Colonic mucosa (tissue), 4 donors: ENCODE measurements around the gene CTH. TPM values are rescaled to one million over a fixed set of nuclear protein-coding genes. Genes with fewer than 3 reads are reported as not detected.
"Not testable (repeated sequence)": the region's sequence is repeated elsewhere in the genome, so short reads cannot be mapped to it uniquely, and the experiment has no call there.

ENCODE experiments used
- DNase-seq: peaks from one replicate; pipeline ENCODE4 v3.0.0-alpha.2; 2020
- H3K27ac ChIP-seq: fragments of 200-600 bp; one replicate; pipeline ENCODE4 v1.8.0; 2021
- H3K27me3 ChIP-seq: fragments of 200-600 bp; one replicate; pipeline ENCODE4 v1.8.0; 2021
- H3K36me3 ChIP-seq: fragments of 200-600 bp; one replicate; pipeline ENCODE4 v1.8.0; 2021
- H3K4me1 ChIP-seq: fragments of 200-600 bp; one replicate; pipeline ENCODE4 v1.8.0; 2021; ENCODE audit warnings: mild to moderate bottlenecking
- H3K4me3 ChIP-seq: fragments of 200-600 bp; one replicate; pipeline ENCODE4 v1.8.0; 2021
- H3K9ac ChIP-seq, 2 donors: one replicate each; pipeline ENCODE4 v1.7.0; 2013; ENCODE audit warnings: control low read depth in 2 of 2, low read depth in 2 of 2, low read length in 2 of 2
- H3K9me3 ChIP-seq: fragments of 200-600 bp; one replicate; pipeline ENCODE4 v1.8.0; 2021
- CTCF ChIP-seq: fragments of 200-600 bp; IDR thresholded peaks from one replicate; pipeline ENCODE4 v1.8.0; 2022; ENCODE audit warnings: antibody characterized with exemption, mild to moderate bottlenecking
- intact Hi-C: fragments of 100-400 bp; cut with DNase I; formaldehyde crosslinking; loops from one replicate; pipeline ENCODE4 v1.14.1; 2022
- total RNA-seq, 2 donors: library from RNA; stranded (reverse); fragmentation: NEBNext Ultra II Directional in 1 of 2; extraction: Animal tissue kit (Norgen Biotek cat#: 25700) in 1 of 2; gene quantifications; one replicate each; pipeline ENCODE4 v1.2.1, GENCODE V29; 2021
- donor health status: healthy.
- donor health status: DM: no; HTN: no; CAD: no.
- donor health status: DM: no; HTN: no; CAD: no.

Gene CTH
- total RNA-seq, 2 donors from 2014 or later = 10.7 to 16.6 TPM

GRCh38 chr1:70372426-70372825, 38.6 kb upstream of the CTH start:
- intact Hi-C loops = no loop called here
- Histone ChIP-seq H3K36me3 (no peaks in the 10 kb centered on the region), H3K9ac (no peak overlapping the region), H3K9me3 (no peaks in the 10 kb centered on the region), H3K27me3 (no peaks in the 10 kb centered on the region), H3K4me3 (no peak overlapping the region), H3K27ac (no peak overlapping the region), H3K4me1 (peaks cover 2% of the 10 kb centered on the region)
- DNase-seq = no peak
- no peak for TF ChIP-seq CTCF

DNA sequence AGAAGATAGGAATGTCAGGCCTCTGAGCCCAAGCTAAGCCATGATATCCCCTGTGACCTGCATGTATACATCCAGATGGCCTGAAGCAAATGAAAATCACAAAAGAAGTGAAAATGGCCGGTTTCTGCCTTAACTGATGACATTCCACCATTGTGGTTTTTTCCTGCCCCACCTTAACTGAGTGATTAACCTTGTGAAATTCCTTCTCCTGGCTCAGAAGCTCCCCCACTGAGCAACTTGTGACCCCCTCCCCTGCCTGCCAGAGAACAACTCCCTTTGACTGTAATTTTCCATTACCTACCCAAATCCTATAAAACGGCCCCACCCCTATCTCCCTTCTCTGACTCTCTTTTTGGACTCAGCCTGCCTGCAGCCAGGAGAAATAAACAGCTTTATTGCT, 37.5 kb upstream of the CTH start:
- H3K9me3 ChIP-seq, intact Hi-C loops, DNase-seq, H3K4me3 ChIP-seq, H3K9ac ChIP-seq, H3K27me3 ChIP-seq, H3K27ac ChIP-seq, H3K36me3 ChIP-seq, H3K4me1 ChIP-seq: not testable (repeated sequence)

- Histone ChIP-seq H3K9ac (no peak overlapping the region), H3K36me3 (no peaks in the 10 kb centered on the region), H3K4me3 (no peak overlapping the region), H3K9me3 (no peaks in the 10 kb centered on the region), H3K4me1 (no peaks in the 10 kb centered on the region), H3K27ac (no peak overlapping the region), H3K27me3 (no peaks in the 10 kb centered on the region)
- no peak for DNase-seq
- intact Hi-C loops = no loop called here
- no peak for TF ChIP-seq CTCF
These were observed 34.9 kb upstream of the CTH start for GRCh38 chr1:70376196-70376595.

- Histone ChIP-seq H3K4me3 (no peak overlapping the region), H3K9ac (no peak overlapping the region), H3K27me3 (no peaks in the 10 kb centered on the region), H3K9me3 (no peaks in the 10 kb centered on the region), H3K36me3 (no peaks in the 10 kb centered on the region), H3K27ac (no peak overlapping the region), H3K4me1 (no peaks in the 10 kb centered on the region)
- TF ChIP-seq CTCF = no peak
- intact Hi-C loops = no loop called here
- no peak for DNase-seq
These were observed 28.4 kb upstream of the CTH start for GRCh38 chr1:70382682-70383081.

- H3K9ac ChIP-seq = no peak overlapping the region
- no peak for DNase-seq
- no peaks in the 10 kb centered on the region for H3K27me3 ChIP-seq
- intact Hi-C loops = no loop called here
- no peak overlapping the region for H3K27ac ChIP-seq
- H3K9me3 ChIP-seq = no peaks in the 10 kb centered on the region
- H3K4me1 ChIP-seq = no peaks in the 10 kb centered on the region
- no peak for TF ChIP-seq CTCF
- no peak overlapping the region for H3K4me3 ChIP-seq
- H3K36me3 ChIP-seq = no peaks in the 10 kb centered on the region
These were observed 27.6 kb upstream of the CTH start for GRCh38 chr1:70383483-70383882.

- H3K9me3 ChIP-seq = no peaks in the 10 kb centered on the region
- no peak for DNase-seq
- no peaks in the 10 kb centered on the region for H3K27me3 ChIP-seq
- H3K4me3 ChIP-seq = no peak overlapping the region
- H3K36me3 ChIP-seq = no peaks in the 10 kb centered on the region
- H3K27ac ChIP-seq = no peak overlapping the region
- no peak for TF ChIP-seq CTCF
- H3K9ac ChIP-seq = no peak overlapping the region
- H3K4me1 ChIP-seq = no peaks in the 10 kb centered on the region
- intact Hi-C loops = no loop called here
These were observed 26.5 kb upstream of the CTH start for GRCh38 chr1:70384542-70384941.
